ENCODE data around the gene MBTD1.

- TF ChIP-seq CTCF (IDR thresholded peaks at IDR 0.05 in 8 of 11, conservative IDR thresholded peaks at IDR 0.05 in 3 of 11) = no peak
- no peak for TF ChIP-seq POLR2A (IDR thresholded peaks at IDR 0.05)
- TF ChIP-seq POLR2AphosphoS5 (IDR thresholded peaks at IDR 0.05) = no peak
Observed at GRCh38 chr17:51169340-51169739, 90.5 kb downstream of the MBTD1 start.

Data from spleen (tissue), 7 donors.